Upper lobe of left lung (tissue), 4 donors: ENCODE measurements around the gene RASGRF2.
"Not testable (repeated sequence)": the region's sequence is repeated elsewhere in the genome, so short reads cannot be mapped to it uniquely, and the experiment has no call there.

Source experiments
- POLR2A ChIP-seq, 4 donors: fragments of 450-650 bp; IDR thresholded peaks; one replicate each; pipeline ENCODE4 v1.5.1; 2016 to 2017; ENCODE audit warnings: antibody characterized with exemption in 4 of 4, mild to moderate bottlenecking in 2 of 4
- POLR2AphosphoS5 ChIP-seq, 2 donors: sonication (generic); formaldehyde crosslinking; IDR thresholded peaks; one replicate each; pipeline ENCODE4 v1.5.1; 2017; ENCODE audit warnings: antibody characterized with exemption in 2 of 2
- TF ChIP-seq, protein P1 (sequence below), 6 experiments: fragments of 450-650 bp in 4 of 6; fragments of 200-600 bp in 2 of 6; sonication (generic) in 2 of 6; IDR thresholded peaks; one replicate each; pipeline ENCODE4 v1.5.1; 2016 to 2019; ENCODE audit warnings: antibody characterized with exemption in 6 of 6

GRCh38 chr5:81029736-81030135 is 69.6 kb downstream of the RASGRF2 start:
- TF ChIP-seq, protein P1, sequence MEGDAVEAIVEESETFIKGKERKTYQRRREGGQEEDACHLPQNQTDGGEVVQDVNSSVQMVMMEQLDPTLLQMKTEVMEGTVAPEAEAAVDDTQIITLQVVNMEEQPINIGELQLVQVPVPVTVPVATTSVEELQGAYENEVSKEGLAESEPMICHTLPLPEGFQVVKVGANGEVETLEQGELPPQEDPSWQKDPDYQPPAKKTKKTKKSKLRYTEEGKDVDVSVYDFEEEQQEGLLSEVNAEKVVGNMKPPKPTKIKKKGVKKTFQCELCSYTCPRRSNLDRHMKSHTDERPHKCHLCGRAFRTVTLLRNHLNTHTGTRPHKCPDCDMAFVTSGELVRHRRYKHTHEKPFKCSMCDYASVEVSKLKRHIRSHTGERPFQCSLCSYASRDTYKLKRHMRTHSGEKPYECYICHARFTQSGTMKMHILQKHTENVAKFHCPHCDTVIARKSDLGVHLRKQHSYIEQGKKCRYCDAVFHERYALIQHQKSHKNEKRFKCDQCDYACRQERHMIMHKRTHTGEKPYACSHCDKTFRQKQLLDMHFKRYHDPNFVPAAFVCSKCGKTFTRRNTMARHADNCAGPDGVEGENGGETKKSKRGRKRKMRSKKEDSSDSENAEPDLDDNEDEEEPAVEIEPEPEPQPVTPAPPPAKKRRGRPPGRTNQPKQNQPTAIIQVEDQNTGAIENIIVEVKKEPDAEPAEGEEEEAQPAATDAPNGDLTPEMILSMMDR (IDR thresholded peaks at IDR 0.05) = not testable (repeated sequence)
- not testable (repeated sequence) for TF ChIP-seq POLR2AphosphoS5, POLR2A (IDR thresholded peaks at IDR 0.05)
